Cardiac fibroblast (primary cell): ENCODE measurements around the gene CD44.

Experiments
- DNase-seq, 2 donors: peaks; one replicate each; pipeline versions ENCODE4 v3.0.0 to v3.0.0-alpha.2; 2010; ENCODE audit warnings: low read depth in 2 of 2
- H3K4me3 ChIP-seq, 2 donors: replicated peaks in 1 of 2; 1 replicate in 1 of 2; 2 replicates in 1 of 2; pipeline ENCODE4 v1.5.1; 2011; ENCODE audit warnings: low read depth in 2 of 2, low read length in 2 of 2, mild to moderate bottlenecking in 2 of 2, moderate library complexity in 1 of 2
- TF ChIP-seq, protein P1 (sequence below): IDR thresholded peaks from one replicate; pipeline ENCODE4 v1.5.1; 2011; ENCODE audit warnings: low read depth, mild to moderate bottlenecking, low read length, inconsistent platforms

CD44 gene

DNA sequence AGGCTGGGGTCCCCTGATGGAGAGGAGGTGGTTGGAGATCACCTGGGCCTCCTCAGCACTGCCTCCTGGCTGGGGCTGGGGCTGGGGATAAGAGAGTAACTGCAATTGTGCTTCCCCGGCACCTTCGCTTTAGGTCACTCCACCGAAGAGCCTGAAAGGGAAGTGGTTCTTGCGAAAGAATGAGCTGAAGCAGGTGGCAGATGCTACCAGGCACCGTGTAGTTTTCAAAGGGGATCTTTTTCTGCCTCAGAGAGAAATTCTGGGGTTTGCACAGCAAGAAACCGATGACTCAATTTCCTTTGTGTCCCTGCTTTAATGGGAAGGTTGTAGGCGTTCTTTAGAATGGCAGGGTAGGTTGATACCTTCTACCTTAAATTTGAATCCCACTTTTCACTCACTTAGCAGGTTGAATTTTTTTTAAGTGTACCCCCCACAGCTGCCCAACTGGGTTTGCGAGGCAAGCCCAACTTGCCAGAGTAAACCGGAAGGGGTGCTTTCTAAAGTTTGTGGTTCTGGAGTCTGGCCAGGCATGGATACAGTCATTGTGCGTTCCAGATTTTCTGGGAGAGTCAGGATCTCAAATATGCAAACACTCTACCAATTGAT lies 5.3 kb downstream of the CD44 start:
- H3K4me3 ChIP-seq: peak overlapping the region in 1 of 2 donors; percentile 10
- TF ChIP-seq, protein P1, sequence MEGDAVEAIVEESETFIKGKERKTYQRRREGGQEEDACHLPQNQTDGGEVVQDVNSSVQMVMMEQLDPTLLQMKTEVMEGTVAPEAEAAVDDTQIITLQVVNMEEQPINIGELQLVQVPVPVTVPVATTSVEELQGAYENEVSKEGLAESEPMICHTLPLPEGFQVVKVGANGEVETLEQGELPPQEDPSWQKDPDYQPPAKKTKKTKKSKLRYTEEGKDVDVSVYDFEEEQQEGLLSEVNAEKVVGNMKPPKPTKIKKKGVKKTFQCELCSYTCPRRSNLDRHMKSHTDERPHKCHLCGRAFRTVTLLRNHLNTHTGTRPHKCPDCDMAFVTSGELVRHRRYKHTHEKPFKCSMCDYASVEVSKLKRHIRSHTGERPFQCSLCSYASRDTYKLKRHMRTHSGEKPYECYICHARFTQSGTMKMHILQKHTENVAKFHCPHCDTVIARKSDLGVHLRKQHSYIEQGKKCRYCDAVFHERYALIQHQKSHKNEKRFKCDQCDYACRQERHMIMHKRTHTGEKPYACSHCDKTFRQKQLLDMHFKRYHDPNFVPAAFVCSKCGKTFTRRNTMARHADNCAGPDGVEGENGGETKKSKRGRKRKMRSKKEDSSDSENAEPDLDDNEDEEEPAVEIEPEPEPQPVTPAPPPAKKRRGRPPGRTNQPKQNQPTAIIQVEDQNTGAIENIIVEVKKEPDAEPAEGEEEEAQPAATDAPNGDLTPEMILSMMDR: peak; percentile 3
- peak; percentile 62 to 83 for DNase-seq

DNA sequence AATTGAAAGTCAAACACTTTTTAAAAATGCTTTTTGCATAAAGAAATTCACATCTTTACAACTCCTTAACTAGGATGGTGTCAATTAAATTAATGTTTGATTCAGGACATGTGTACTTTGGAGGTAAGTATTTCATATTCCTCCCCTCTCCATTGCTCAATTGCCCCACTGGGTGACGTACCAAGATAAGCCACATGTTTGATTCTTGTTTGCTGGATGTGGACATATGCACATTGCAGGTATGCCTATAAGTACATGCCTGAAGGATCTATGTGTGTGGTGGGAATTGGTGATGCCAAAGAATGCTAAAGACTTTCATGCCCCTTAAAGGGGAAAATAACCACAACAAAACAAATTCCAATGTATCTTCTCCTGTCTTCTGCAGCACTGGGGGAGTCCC lies 5.8 kb downstream of the CD44 start:
- peak; percentile 43 to 71 for DNase-seq
- TF ChIP-seq, protein P1: no peak
- H3K4me3 ChIP-seq: no peak overlapping the region

DNA sequence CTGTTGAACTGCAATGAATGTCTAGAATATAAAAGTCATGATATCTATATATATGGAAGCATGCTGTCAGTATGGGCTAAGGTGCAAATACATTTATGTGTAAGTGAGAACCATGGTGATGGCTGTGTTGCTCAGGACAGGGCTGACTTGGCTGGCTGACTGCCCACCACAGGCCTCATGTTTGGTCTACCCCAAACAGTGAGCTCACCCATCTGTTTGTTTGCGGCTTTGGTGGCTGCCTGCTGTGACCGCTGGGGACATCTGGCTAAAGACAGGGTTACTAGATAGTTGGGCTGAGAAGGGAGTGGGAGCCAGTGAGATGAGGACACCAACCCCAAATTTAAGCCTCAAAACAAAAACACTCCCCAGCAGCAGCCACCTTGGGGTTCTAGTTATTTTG lies 6.3 kb downstream of the CD44 start:
- no peak overlapping the region for H3K4me3 ChIP-seq
- TF ChIP-seq, protein P1: no peak
- peak in 1 of 2 donors; percentile 45 for DNase-seq

DNA sequence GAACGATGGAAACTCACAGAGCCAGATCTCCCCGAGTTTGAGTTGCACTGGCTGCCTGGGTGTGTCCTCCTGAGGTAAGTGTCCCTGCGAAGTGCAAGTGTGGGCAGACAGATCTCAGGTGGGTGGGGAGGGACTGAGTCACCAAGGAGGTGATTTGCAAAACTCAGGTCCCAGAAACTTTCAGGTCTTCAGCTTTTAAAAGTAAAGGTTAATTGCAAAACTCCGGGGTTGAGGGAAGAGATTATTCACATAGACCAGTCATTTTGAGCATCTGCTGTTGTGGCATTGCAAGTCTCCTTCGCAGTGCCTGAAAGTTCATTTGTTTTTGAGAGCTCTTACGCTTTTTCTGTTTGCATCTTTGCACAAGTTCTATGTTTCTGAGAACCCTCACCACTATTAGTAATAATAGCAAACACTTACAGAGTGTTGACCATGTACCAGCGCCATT lies 7.1 kb downstream of the CD44 start:
- no peak overlapping the region for H3K4me3 ChIP-seq
- no peak for DNase-seq

DNA sequence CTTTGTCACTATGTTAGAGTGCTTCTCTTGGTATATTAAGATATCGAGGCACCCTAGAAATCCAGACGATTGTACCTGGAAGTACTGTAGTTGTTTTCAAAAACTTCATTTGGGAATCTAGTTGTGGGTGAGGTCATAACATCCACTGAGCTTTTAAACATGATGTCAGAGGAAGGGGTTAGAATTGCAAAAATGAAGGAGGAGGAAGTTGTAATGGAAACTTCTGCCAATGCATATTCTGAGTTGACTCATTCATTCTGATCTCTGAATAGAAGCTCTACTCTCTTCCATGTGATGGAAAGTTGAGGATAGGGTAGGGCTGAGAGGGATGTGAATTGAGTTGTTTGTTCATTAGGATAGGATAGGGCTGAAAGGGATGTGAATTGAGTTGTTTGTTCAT lies 7.7 kb downstream of the CD44 start:
- DNase-seq: peak in 1 of 2 donors; percentile 48
- TF ChIP-seq, protein P1: no peak
- no peak overlapping the region for H3K4me3 ChIP-seq

More for the DNA sequence above, 7.1 kb downstream of the CD44 start:
- TF ChIP-seq, protein P1: no peak

DNA sequence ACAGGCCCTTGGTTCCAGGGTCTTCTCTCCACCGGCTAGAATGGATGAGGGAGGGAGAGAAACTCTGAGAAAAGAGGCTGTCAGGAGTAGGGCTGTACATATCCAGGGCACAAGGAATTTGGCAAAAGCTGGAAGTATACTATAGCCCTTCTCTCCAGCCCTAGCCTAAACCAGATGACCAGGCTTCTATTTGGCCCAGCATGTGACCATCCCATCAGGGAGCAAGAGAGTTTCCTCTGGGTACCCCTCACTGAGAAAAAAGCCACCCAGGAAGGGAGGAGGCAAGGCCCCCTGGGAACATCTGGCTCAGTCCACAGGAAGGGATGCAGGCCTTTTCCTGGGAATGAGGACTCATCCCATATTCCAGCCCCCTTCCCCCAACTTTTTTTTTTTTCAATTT lies 8.3 kb downstream of the CD44 start:
- TF ChIP-seq, protein P1: no peak
- no peak for DNase-seq
- no peak overlapping the region for H3K4me3 ChIP-seq
